GM13977 (cell line): Measurements from ENCODE around the gene DHRSX.

Experiments used
- DNase-seq: peaks from one replicate; pipeline ENCODE4 v3.0.0; 2012; ENCODE audit warnings: low spot score
- CTCF ChIP-seq: IDR thresholded peaks from 2 replicates; pipeline ENCODE4 v1.5.1; 2012; ENCODE audit warnings: mild to moderate bottlenecking, control low read depth; ENCODE audit not compliant: insufficient read depth; ENCODE audit errors: extremely low read depth, missing control alignments
- in situ Hi-C: fragments of 300-500 bp; cut with MboI; formaldehyde crosslinking; loops from one replicate; pipeline ENCODE4 v1.12.0; 2022; ENCODE audit warnings: low sequenced_read_pairs, low pct_unique_long_range_greater_than_20kb, mixed read lengths, inconsistent platforms; ENCODE audit not compliant: unreplicated experiment

DHRSX gene

DNA sequence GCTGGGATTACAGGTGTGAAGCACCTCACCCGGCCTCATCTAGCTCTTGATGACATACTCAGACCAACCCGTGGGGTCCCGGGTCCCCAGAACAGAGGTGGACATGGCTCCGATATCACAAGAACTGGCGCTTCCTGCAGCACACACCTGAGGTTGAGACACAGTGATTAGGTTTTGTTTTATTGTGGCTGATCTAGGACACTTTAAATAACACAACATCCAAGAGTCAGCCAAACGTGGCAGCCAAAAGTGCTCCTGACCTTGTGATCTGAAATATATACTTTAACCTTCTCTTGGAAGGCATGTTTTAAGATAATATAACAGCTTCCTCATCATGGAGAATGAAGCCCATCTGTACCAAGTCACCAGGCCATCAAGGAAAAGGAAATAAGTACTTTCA is 198.9 kb downstream of the DHRSX start:
- DNase-seq = no peak
- in situ Hi-C loops = no loop called here
- no peak for TF ChIP-seq CTCF

DNA sequence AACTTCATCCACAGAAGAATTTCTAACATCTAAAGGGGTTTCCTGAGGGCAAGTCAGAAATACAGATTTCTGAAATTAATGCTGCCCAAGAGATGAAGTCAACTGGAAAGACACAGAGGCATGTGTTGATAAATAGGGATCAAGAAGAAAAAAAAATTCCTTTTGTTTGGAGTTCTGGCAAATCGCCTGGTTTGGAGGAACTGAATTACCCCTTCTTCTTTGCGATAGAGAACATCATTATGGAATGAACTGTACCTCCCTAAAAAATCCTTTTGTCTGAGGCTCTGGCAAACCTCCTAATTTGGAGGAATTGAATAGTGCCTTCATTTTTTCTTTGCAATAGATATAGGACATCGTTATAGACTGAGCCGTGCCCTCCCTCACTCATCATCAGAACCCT is 200.9 kb downstream of the DHRSX start:
- in situ Hi-C loops = no loop called here
- DNase-seq = no peak
- TF ChIP-seq CTCF = no peak

DNA sequence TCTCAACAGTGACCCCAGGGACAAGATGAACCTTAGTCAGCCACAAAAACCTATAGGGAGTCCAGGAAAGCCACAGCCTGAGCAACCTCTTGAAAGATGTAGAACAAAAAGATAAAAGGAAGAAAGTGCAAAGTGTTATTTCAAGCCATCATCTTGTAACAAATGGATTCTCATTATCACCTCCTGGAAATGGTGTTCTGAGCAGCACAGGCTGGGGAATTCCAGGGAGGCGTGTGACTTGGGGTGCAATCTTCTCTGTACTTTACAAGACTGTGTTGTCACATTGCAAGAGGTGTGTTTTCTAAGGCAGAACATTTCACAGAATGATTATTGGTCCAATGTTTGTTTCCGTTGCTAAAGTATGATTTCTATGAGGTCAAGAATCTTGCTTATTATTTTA is 214.0 kb downstream of the DHRSX start:
- in situ Hi-C loops = no loop called here
- no peak for DNase-seq
- no peak for TF ChIP-seq CTCF

DNA sequence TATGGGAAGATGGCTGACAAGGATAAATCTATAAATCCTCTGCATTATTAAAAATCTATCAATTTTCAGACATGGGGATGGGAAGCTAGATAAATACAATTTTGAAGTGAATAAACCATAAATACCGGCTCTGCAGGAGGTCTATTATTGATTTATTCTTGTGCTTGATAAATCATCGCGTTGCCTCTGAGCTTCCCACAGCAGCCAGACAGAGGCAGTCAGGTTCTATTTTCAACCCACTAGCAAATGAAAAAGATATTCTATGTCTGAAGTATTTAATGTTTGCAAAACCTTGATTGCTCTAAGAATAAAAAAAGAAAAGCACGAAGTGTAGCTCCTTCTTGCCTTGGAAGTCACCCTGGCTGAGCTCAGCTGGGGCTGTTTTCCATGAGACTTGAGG is 216.2 kb downstream of the DHRSX start:
- DNase-seq = no peak
- no peak for TF ChIP-seq CTCF
- in situ Hi-C loops = no loop called here

GRCh38 chrX:2284133-2284532 is 216.6 kb downstream of the DHRSX start:
- in situ Hi-C loops = no loop called here
- no peak for TF ChIP-seq CTCF
- no peak for DNase-seq

- TF ChIP-seq CTCF = no peak
- in situ Hi-C loops = no loop called here
- no peak for DNase-seq
These were observed 217.5 kb downstream of the DHRSX start for GRCh38 chrX:2283111-2283859.
